Measurements from ENCODE around the gene CALN1. TPM values are rescaled to one million over a fixed set of nuclear protein-coding genes. Genes with fewer than 3 reads are reported as not detected.

Gene CALN1
- total and polyA plus RNA-seq, 2 experiments from 2014 or later: 7.6 to 14.5 TPM

- TF ChIP-seq CTCF (conservative IDR thresholded peaks at IDR 0.05; ENCODE audit: low read depth in 2 of 2): no peak
- no peak for TF ChIP-seq ZNF331 (CRISPR knock-in tag; IDR thresholded peaks at IDR 0.05; ENCODE audit: low read depth)
- no peak for TF ChIP-seq EZH2phosphoT487 (IDR thresholded peaks at IDR 0.05; ENCODE audit: unreplicated experiment)
- no peak for TF ChIP-seq EZH2 (IDR thresholded peaks at IDR 0.05; ENCODE audit: low read depth, unreplicated experiment)
Measured at GRCh38 chr7:71972534-71972933, 439.6 kb downstream of the CALN1 start (continued).

- H3K27ac ChIP-seq (ENCODE audit: low read depth): no peak overlapping the region
- Mint-ChIP-seq H3K9me3 (no peaks in the 10 kb centered on the region), H3K36me3 (ENCODE audit: low read depth) (no peaks in the 10 kb centered on the region), H3K27me3 (ENCODE audit: insufficient read depth, low read depth, poor library complexity) (no peaks in the 10 kb centered on the region), H3K4me3 (no peak overlapping the region), H3K27ac (no peak overlapping the region), H3K4me1 (no peaks in the 10 kb centered on the region)
- DNase-seq (ENCODE audit: low spot score): no peak
- H3K4me1 ChIP-seq (ENCODE audit: insufficient read depth): no peaks in the 10 kb centered on the region
- H2AFZ ChIP-seq: no peak overlapping the region
- H3K4me2 ChIP-seq: no peak overlapping the region
- no peaks in the 10 kb centered on the region for H3K79me2 ChIP-seq (replicated peaks; ENCODE audit: insufficient read depth)
- no peaks in the 10 kb centered on the region for H3K27me3 ChIP-seq (ENCODE audit: insufficient read depth)
- no peak for ATAC-seq
- no peak overlapping the region for H3K4me3 ChIP-seq
- H3K9me2 ChIP-seq (ENCODE audit: insufficient read depth): no peaks in the 10 kb centered on the region
- H3K36me3 ChIP-seq (ENCODE audit: insufficient read depth): no peaks in the 10 kb centered on the region
- H3F3A ChIP-seq (replicated peaks; ENCODE audit: low read depth): no peaks in the 10 kb centered on the region
- no peaks in the 10 kb centered on the region for H4K20me1 ChIP-seq (replicated peaks; ENCODE audit: insufficient read depth)
- TF ChIP-seq NANOG (IDR thresholded peaks at IDR 0.05; ENCODE audit: borderline replicate concordance): no peak
- TF ChIP-seq POLR2AphosphoS5 (IDR thresholded peaks at IDR 0.05; ENCODE audit: low read depth): no peak
- TF ChIP-seq ZNF114 (CRISPR knock-in tag; IDR thresholded peaks at IDR 0.05): no peak
- no peak for TF ChIP-seq STAT1 (IDR thresholded peaks at IDR 0.05; ENCODE audit: unreplicated experiment)
- no peak for TF ChIP-seq EZH2 (IDR thresholded peaks at IDR 0.05; ENCODE audit: low read depth, unreplicated experiment)
- no peak for TF ChIP-seq JUNB (IDR thresholded peaks at IDR 0.05; ENCODE audit: unreplicated experiment)
- TF ChIP-seq CTCF (conservative IDR thresholded peaks at IDR 0.05; ENCODE audit: low read depth in 2 of 2): no peak
- no peak for TF ChIP-seq CREB1 (CRISPR knock-in tag; IDR thresholded peaks at IDR 0.05; ENCODE audit: low read depth)
- no peak for TF ChIP-seq EZH2phosphoT487 (IDR thresholded peaks at IDR 0.05; ENCODE audit: unreplicated experiment)
- TF ChIP-seq ETS1 (IDR thresholded peaks at IDR 0.05): no peak
- TF ChIP-seq ZNF331 (CRISPR knock-in tag; IDR thresholded peaks at IDR 0.05; ENCODE audit: low read depth): no peak
- TF ChIP-seq ZNF462 (CRISPR knock-in tag; IDR thresholded peaks at IDR 0.05): no peak
Measured at GRCh38 chr7:71970725-71971124, 441.4 kb downstream of the CALN1 start.

All from GM23338 (cell line).